Common myeloid progenitor, CD34-positive (primary cell): Measurements from ENCODE around the gene ASPN.

Experiments used
- CTCF ChIA-PET: fragments of 350-600 bp; sonication (Branson Sonifier 250); formaldehyde crosslinking; loops from one replicate; lab custom pipeline; 2021; ENCODE audit warnings: antibody characterized with exemption; lab: Charles Lee
- POLR2A ChIA-PET: fragments of 350-600 bp; sonication (Branson Sonifier 250); formaldehyde crosslinking; loops from one replicate; lab custom pipeline; 2021; ENCODE audit warnings: antibody characterized with exemption; lab: Charles Lee
- DNase-seq, 3 donors: peaks; one replicate each; pipeline versions ENCODE4 v3.0.0 to v3.0.0-alpha.2; 2013
- H3K27ac ChIP-seq, 2 experiments: 1 replicate in 1 of 2; 2 replicates in 1 of 2; pipeline ENCODE4 v1.7.0; 2013; ENCODE audit warnings: inconsistent platforms in 2 of 2, low read length in 2 of 2, mild to moderate bottlenecking in 2 of 2, low read depth in 1 of 2, moderate library complexity in 1 of 2; ENCODE audit not compliant: severe bottlenecking in 2 of 2, insufficient read depth in 1 of 2, poor library complexity in 1 of 2
- H3K27me3 ChIP-seq, 5 experiments: replicated peaks in 2 of 5; 1 replicate in 3 of 5; 2 replicates in 2 of 5; pipeline versions ENCODE4 v1.6.1 to v1.7.0; 2013; ENCODE audit warnings: low read length in 4 of 5, mild to moderate bottlenecking in 2 of 5, moderate library complexity in 2 of 5, inconsistent platforms in 1 of 5; ENCODE audit not compliant: insufficient read depth in 5 of 5, control insufficient read depth in 4 of 5
- H3K36me3 ChIP-seq, 4 experiments: 1 replicate in 2 of 4; 2 replicates in 2 of 4; pipeline versions ENCODE4 v1.6.1 to v1.7.0; 2013; ENCODE audit warnings: low read length in 3 of 4, control low read depth in 1 of 4, mild to moderate bottlenecking in 1 of 4; ENCODE audit not compliant: control insufficient read depth in 4 of 4, insufficient read depth in 4 of 4
- H3K4me1 ChIP-seq, 4 experiments: 1 replicate in 3 of 4; 2 replicates in 1 of 4; pipeline versions ENCODE4 v1.6.1 to v1.7.1; 2013; ENCODE audit warnings: low read length in 3 of 4, mild to moderate bottlenecking in 3 of 4, control low read depth in 1 of 4, inconsistent platforms in 1 of 4, moderate library complexity in 1 of 4; ENCODE audit not compliant: control insufficient read depth in 4 of 4, insufficient read depth in 4 of 4; ENCODE audit errors: control extremely low read depth in 1 of 4
- H3K4me3 ChIP-seq, 7 experiments: 1 replicate in 4 of 7; 2 replicates in 3 of 7; pipeline versions ENCODE4 v1.5.1 to v1.7.0; 2013; ENCODE audit warnings: mild to moderate bottlenecking in 7 of 7, low read length in 6 of 7, moderate library complexity in 6 of 7, inconsistent platforms in 2 of 7, low read depth in 2 of 7, control low read depth in 1 of 7; ENCODE audit not compliant: insufficient read depth in 4 of 7, control insufficient read depth in 1 of 7; ENCODE audit errors: extremely low read depth in 1 of 7
- H3K9me3 ChIP-seq, 5 experiments: 1 replicate in 4 of 5; 2 replicates in 1 of 5; pipeline versions ENCODE4 v1.6.1 to v1.7.1; 2013; ENCODE audit warnings: low read length in 4 of 5, mild to moderate bottlenecking in 2 of 5, inconsistent platforms in 1 of 5, low read depth in 1 of 5, moderate library complexity in 1 of 5; ENCODE audit not compliant: control insufficient read depth in 4 of 5, insufficient read depth in 2 of 5; ENCODE audit errors: control extremely low read depth in 1 of 5
- WGBS: methylation state at CpG from one replicate; pipeline ENCODE4 v1.1.5; 2013; ENCODE audit not compliant: insufficient coverage; 5-methylcytosine and 5-hydroxymethylcytosine counted together

ASPN gene

DNA sequence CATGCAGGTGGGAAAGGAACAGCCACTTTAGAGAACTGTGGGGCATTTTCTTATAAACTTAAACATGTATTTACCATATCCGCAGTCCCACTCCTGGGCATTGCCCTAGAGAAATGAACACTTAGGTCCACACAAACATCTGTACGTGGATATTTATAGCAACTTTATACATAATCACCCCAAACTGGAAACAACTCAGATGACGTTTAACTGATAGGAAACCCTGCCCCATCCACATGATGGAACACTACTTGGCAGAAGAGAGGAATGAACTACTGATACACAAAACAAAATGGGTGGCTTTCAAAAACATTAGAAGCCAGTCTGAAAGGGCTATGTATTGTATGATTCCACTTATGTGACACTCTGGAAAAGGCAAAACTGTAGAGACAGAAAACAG is 31.0 kb upstream of the ASPN start:
- Histone ChIP-seq H3K27me3 (no peaks in the 10 kb centered on the region), H3K27ac (no peak overlapping the region), H3K9me3 (no peaks in the 10 kb centered on the region), H3K36me3 (peaks cover 0 to 4% (median 2%) of the 10 kb centered on the region in 4 experiments), H3K4me1 (no peaks in the 10 kb centered on the region), H3K4me3 (no peak overlapping the region)
- no CpG with 5 or more reads among the region's 3 CpGs for WGBS
- no peak for DNase-seq
- ChIA-PET POLR2A (no interaction called here), CTCF (no interaction called here)

DNA sequence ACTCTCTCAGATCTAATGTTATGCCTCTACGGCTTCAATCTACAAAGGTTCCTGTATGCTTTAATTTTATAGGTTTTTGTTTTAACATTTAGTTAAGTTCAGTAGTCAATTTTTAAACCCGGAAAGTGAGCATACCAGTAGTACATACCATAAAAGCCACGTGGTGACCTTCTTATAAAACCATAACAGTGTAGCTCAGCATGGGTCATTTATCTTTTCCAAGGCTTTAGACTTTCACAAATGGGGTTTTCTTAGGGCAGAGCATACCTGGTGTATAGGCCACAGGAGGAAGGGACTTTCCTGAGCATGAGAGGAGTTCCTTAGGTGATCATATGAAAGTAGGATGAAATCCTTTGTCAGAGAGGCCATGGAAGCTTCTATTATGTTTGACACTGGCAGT is 30.3 kb upstream of the ASPN start:
- Histone ChIP-seq H3K4me1 (no peaks in the 10 kb centered on the region), H3K27ac (no peak overlapping the region), H3K27me3 (no peaks in the 10 kb centered on the region), H3K9me3 (no peaks in the 10 kb centered on the region), H3K4me3 (no peak overlapping the region), H3K36me3 (peaks cover 0 to 4% (median 2%) of the 10 kb centered on the region in 4 experiments)
- 78% methylated on average over 2 of the region's 3 CpGs for WGBS
- no peak for DNase-seq
- CTCF ChIA-PET, result no interaction called here
- POLR2A ChIA-PET, result no interaction called here

DNA sequence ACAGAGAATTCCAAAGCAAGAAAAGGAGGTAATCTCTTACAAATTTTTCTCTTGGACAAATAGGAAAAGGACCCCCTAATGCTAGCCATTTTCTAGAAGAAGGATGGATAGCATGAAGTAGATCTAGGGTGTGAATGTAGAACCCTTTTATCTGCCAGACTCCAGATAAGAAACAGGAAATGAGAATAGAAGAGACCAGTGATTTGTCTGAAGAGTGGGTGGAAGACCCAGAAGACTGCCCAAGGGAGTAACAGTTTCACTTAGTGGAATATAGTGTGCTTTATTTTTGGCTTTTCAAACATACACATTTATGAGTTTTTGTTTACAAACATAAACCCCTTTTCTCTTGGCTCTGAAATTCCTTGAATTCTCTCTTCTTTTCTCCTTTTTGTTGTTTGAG is 28.4 kb upstream of the ASPN start:
- CTCF ChIA-PET, result interaction anchor here (1.2 kb wide), 1 partner anchor 9 kb away, joined by 3 read pairs; no protein-coding TSS in a partner anchor
- H3K36me3 ChIP-seq, result peaks cover 0 to 2% (median 0%) of the 10 kb centered on the region in 4 experiments
- DNase-seq, result no peak
- no peaks in the 10 kb centered on the region for H3K9me3 ChIP-seq
- no peaks in the 10 kb centered on the region for H3K27me3 ChIP-seq
- no peak overlapping the region for H3K4me3 ChIP-seq
- no peak overlapping the region for H3K27ac ChIP-seq
- H3K4me1 ChIP-seq, result peaks cover 0 to 4% (median 0%) of the 10 kb centered on the region in 4 experiments
- POLR2A ChIA-PET, result no interaction called here

DNA sequence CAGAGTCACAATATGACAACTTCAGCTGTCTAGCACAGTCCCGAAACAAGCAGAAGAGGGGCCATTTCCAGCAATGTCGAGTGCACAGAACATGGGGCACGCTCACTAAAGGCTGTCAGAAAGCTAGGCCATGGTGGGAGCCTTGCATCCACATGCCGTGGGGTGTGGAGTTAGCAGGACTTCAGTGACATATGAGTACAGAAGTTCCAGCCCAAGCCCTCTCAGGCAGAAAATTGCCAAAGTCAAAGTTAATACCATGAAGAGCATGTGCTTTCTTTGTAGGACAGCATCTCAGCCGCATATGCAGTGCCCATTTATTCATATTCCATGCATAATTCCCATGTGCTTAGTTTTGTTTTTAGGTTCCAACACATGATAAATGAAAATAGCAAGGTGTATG is 26.7 kb upstream of the ASPN start:
- ChIA-PET POLR2A (no interaction called here), CTCF (interaction anchor here (0.9 kb wide), 1 partner anchor 15 kb away, joined by 4 read pairs; no protein-coding TSS in a partner anchor)
- DNase-seq, result no peak
- Histone ChIP-seq H3K4me1 (peaks cover 0 to 4% (median 0%) of the 10 kb centered on the region in 4 experiments), H3K27me3 (no peaks in the 10 kb centered on the region), H3K4me3 (no peak overlapping the region), H3K9me3 (no peaks in the 10 kb centered on the region), H3K27ac (no peak overlapping the region), H3K36me3 (no peaks in the 10 kb centered on the region)
- 95% methylated on average over 4 of the region's 5 CpGs for WGBS

DNA sequence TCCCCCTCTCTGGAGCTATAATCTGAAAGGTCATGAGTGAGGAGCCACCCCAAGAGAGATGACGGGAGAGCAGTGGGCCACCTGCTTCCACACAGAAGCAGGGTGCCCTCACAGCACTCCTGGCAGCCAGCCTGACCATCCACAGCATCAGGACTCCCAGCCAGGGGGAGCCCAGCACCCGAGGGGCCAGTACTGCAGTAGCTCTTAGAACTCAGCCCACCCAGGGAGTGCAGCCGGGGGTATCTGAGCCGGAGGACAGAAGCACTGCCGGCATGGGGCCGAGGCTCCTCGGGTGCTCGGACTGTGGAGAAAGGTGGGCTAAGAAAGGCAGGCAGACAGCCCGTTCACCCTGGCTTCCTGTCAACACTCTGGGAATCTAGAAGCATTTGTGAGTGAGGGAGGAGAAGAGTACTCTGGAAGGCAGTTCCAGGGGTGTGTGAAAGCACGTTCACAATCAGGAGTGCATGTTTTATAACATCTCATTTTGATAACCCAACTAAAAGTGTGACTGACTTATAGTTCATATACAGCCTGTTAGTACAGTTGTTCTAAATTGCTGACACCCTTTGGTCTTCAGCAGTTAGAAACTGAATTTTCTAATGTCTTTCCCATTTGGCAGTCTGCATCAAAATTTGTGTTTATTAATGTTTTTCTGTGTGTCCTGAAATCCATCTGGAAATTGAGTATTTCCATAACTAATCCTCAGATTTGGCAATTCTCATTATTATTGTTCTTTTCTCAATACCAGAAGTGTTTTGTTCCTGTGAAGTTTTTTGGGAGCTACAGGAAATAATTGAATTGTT is 25.9 kb upstream of the ASPN start:
- CTCF ChIA-PET, result interaction anchor here (0.9 kb wide), 1 partner anchor 14 kb away, joined by 4 read pairs; no protein-coding TSS in a partner anchor
- no peak for DNase-seq

DNA sequence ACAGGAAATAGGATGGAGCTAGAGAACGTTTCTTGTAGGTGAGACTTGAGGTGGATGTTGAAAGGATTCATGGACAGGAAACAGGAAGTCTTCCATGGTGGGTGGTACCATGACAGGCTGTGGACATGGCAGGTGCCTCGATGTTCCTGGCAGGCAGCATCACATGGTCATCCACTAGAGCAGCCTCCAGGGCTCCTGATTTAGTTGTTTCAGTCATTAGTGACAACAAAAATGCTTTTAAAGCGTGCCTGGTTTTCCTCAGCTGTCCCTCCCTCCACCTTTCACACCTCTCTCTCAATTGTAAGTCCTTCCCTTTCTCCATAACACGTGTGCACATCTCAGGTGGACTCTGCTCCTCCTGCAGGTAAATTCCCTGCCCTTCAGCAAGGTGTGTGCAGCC is 25.2 kb upstream of the ASPN start:
- 68% methylated on average over 4 of the region's 4 CpGs for WGBS
- H3K27ac ChIP-seq, result no peak overlapping the region
- ChIA-PET POLR2A (no interaction called here), CTCF (no interaction called here)
- no peak for DNase-seq
- H3K9me3 ChIP-seq, result no peaks in the 10 kb centered on the region
- H3K36me3 ChIP-seq, result no peaks in the 10 kb centered on the region
- no peaks in the 10 kb centered on the region for H3K27me3 ChIP-seq
- no peak overlapping the region for H3K4me3 ChIP-seq
- H3K4me1 ChIP-seq, result peaks cover 0 to 4% (median 0%) of the 10 kb centered on the region in 4 experiments

More for the DNA sequence above, 25.9 kb upstream of the ASPN start:
- H3K27ac ChIP-seq, result no peak overlapping the region
- POLR2A ChIA-PET, result no interaction called here
- WGBS, result 97% methylated on average over 8 of the region's 10 CpGs
- H3K36me3 ChIP-seq, result no peaks in the 10 kb centered on the region
- peaks cover 0 to 4% (median 0%) of the 10 kb centered on the region in 4 experiments for H3K4me1 ChIP-seq
- H3K27me3 ChIP-seq, result no peaks in the 10 kb centered on the region
- H3K4me3 ChIP-seq, result no peak overlapping the region
- no peaks in the 10 kb centered on the region for H3K9me3 ChIP-seq

DNA sequence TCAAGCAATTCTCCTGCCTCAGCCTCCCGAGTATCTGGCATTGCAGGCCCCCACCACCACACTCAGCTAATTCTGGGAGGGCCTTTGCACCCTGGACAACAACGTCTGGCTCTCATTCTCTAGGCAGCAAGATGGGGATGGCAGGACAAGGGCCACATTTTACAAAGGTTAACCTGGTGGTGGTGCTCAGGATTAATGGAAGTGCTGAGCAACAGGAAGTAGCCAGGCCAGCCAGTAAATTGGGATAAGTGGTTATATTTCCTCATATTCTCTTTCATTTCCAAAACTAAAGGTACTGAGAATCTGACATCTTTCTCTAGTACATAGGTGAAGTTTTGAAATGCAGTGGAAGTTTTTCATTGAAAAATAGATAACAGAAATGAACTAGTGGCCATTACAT is 24.7 kb upstream of the ASPN start:
- Histone ChIP-seq H3K9me3 (no peaks in the 10 kb centered on the region), H3K4me1 (peaks cover 0 to 4% (median 0%) of the 10 kb centered on the region in 4 experiments), H3K27ac (no peak overlapping the region), H3K36me3 (no peaks in the 10 kb centered on the region), H3K4me3 (no peak overlapping the region), H3K27me3 (no peaks in the 10 kb centered on the region)
- ChIA-PET POLR2A (no interaction called here), CTCF (no interaction called here)
- no peak for DNase-seq
- WGBS, result no CpG with 5 or more reads among the region's 2 CpGs
